GM21786 (cell line): Measurements from ENCODE around the gene BLTP3B.
"Not testable (repeated sequence)": the region's sequence is repeated elsewhere in the genome, so short reads cannot be mapped to it uniquely, and the experiment has no call there.

ENCODE experiments used
- ATAC-seq: cut with Tn5 transposase; IDR thresholded peaks from one replicate; pipeline ENCODE4 v1.9.1; 2021; ENCODE audit not compliant: unreplicated experiment

Gene BLTP3B

GRCh38 chr12:100142851-100143559, at the start of gene BLTP3B:
TSS of gene BLTP3B (minus strand) at chr12:100142874. CDS start at chr12:100142635, 239 bp downstream.
- ATAC-seq = peak; percentile 67

DNA sequence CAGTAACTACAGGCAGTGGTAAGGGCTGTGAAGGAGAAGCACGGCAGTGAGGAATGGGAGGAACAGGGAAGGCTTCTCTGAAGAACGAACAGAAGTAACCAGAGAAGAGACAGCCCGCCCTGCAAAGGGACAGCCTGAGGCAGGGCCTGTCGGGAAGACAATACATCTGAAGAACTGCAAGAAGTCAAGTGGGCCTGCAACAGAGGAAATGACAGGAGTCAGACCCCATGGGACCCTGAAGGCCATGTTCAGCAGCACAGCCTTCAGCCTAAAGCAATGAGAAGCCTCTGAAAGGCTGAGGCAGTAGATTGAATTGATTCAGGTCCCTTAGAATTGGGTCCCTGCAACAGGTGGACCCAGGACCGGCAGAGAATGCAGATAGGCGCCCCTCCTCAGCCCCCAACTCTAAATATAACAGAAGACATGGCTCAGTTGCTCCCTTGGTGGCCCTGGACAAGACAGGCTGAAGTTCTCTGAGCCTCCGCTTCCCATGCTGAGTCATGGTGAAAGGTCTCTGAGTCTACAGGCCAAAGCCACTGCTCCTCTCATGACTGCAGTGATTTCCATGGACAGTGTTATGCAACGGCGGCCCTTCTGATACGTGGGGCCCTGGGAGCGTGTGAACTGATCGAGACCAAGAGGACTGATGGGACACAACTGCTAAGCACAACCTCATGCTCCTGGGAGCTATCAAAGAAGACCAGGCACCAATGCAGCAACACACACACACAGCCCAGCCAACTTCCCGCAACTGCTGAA, 47.1 kb upstream of the BLTP3B start:
- ATAC-seq = no peak

- not testable (repeated sequence) for ATAC-seq
These were observed 46.4 kb upstream of the BLTP3B start for GRCh38 chr12:100188888-100189635.

- ATAC-seq = no peak
These were observed 45.3 kb upstream of the BLTP3B start for GRCh38 chr12:100187857-100188519.

DNA sequence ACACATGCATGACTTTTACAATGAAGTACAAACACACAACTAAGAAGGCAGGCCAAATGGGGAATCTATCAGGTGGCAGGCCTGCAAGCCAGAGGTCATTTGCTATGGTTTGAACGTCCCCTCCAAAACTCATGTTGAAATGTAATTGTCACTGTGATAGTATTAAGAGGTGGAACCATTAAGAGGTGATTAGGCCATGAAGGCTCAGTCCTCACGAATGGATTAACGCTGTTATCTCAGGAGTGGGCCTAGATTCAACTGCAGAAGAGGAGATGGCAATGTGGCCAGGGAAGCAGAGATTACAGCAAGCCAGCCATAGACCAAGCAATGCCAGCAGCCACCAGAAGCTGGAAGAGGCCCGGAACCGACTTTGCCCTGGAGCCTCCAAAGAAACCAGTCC, 44.4 kb upstream of the BLTP3B start:
- ATAC-seq = no peak

GRCh38 chr12:100186071-100186470, 43.4 kb upstream of the BLTP3B start:
- no peak for ATAC-seq

DNA sequence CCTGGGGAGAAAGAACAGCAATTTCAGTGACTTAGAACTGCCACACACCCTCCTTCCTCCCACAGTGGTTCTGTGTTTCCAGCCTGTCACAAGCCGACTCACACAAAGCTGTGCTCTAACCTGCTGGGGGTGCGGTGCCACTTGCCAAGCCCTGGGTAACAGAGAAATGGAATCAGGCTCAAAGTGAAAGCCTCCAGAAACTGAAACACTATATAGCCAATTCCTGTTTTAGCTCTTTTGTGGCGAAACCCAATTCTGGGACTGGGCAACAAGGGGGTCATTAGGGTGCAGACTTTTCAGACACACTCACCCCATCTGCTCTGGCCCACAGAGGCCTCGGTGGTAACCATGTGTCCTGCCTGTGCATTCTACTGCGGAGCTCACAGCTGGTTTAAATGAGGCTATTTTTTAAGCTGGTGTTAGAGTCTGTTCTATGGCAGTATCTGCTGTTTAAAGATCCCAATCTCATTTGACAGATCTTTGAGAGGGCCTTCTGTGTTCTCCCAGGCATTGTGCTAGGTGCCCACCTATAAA, 42.8 kb upstream of the BLTP3B start:
- ATAC-seq = peak; percentile 86

GRCh38 chr12:100184549-100185145, 42.0 kb upstream of the BLTP3B start:
- ATAC-seq = no peak

GRCh38 chr12:100179252-100179651, 36.6 kb upstream of the BLTP3B start:
- ATAC-seq = no peak

- not testable (repeated sequence) for ATAC-seq
These were observed 33.8 kb upstream of the BLTP3B start for GRCh38 chr12:100176493-100176892.

DNA sequence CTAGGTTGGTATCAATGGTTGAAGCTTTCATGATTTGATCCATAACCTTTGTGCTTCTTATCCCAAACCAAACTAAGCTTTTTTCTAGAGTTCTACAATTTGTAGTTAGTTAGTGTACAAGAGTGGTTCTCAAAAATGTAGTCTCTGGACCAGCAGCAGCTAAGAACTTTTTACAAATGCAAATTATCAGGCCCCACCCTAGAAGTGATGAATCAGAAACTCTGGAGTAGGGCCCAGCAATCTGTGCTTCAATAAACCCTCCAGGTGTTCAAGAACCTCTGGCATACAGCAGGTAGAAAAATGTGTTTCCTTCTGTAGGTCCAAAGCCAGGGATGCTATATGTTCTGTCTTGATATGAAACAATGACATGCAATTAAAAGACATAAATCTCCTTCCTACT, 31.8 kb upstream of the BLTP3B start:
- no peak for ATAC-seq

DNA sequence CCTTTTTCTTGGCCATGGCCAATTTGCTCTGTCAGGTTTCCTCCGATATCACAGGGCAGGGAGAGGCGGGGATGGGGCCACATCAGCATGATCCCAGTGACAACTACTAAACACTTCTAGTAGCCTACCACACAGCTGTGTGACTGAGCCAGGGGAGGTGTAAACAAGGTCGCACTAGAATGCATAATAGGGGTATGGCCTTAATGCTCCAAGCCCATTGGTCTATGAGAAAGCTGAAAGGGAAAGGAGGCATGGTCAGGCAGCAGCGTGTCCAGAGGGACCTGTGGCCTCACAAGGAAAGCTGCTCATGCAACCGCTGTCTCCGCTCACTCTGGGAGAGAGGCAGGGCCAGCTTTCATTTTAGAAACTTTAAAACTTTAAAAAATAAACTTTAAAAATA, 30.4 kb upstream of the BLTP3B start:
- no peak for ATAC-seq

DNA sequence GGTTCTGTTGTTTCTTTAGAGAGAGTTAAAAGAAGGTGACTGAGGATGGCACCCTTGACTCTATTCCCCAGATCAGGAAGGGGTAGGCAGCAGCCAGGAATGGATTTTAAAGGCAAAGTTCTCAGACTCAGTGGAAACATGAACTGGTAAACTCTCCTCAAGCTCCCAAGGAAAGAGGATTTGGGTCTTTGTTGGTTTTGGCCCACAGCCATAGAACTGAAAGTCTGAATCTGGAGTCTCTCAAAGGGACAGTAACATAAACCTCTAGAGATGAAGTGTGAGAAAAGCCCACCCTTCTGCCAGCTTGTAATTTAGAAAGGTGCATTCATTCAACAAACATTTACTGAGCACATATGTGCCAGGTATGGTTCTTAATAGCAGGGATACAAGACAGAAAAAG, 28.6 kb upstream of the BLTP3B start:
- ATAC-seq = no peak

GRCh38 chr12:100170313-100170858, 27.7 kb upstream of the BLTP3B start:
- ATAC-seq = no peak

- no peak for ATAC-seq
These were observed 26.7 kb upstream of the BLTP3B start for GRCh38 chr12:100169345-100169744.

DNA sequence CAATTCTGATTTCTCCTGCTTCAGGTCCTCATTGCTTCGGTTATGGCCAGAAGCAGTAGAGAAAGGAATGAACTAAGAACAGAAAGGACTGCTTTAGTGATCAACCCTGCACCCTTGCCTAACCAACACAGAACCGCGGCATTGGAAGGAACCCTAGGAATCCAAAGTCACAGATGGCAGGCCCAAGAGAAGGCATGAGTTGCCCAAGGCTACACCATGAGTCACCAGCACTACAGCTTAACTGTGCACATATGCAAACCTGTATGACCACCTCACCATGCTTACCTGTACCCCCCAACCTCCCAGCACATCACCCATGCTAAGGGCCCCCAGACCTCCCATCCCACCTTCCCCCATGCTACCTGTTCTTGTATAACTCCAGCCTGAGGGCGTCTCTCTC, 25.9 kb upstream of the BLTP3B start:
- ATAC-seq = no peak

- no peak for ATAC-seq
These were observed 23.6 kb upstream of the BLTP3B start for GRCh38 chr12:100166232-100166631.

GRCh38 chr12:100165356-100165755, 22.7 kb upstream of the BLTP3B start:
- ATAC-seq = no peak

GRCh38 chr12:100164153-100164704, 21.6 kb upstream of the BLTP3B start:
- no peak for ATAC-seq
